ENCODE measurements around the gene ROBO2.

The ROBO2 gene

DNA sequence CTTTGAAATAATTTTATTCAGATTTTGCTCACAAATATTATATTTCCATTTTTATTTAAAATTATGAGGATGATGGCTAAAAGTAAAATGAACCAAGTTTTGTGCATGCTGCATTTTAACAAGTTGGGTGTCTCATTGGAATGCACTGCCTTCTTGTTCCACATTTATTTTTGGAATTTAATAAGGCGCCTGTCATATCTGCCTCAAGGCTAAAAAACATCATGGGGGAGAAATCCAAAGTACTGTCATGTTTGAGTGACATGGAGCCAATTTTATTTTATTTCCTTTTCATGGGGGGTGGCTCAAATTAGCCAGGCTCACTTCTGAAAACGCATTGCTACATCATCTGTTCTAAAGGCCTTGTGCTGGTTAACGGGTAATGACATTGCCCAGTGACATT, 205.1 kb downstream of the ROBO2 start:
- Histone ChIP-seq H3K36me3 (ENCODE audit: control insufficient read depth in 2 of 2, insufficient read depth in 1 of 2, low read length in 2 of 2) (no peaks in the 10 kb centered on the region), H3K27ac (ENCODE audit: extremely low read depth, low read depth, low read length) (no peak overlapping the region), H3K4me1 (ENCODE audit: control insufficient read depth, insufficient read depth, low read length) (peaks cover 3% of the 10 kb centered on the region; the same call in 1 of the 2 replicates), H3K9me3 (ENCODE audit: control insufficient read depth, insufficient read depth, low read depth, low read length) (no peaks in the 10 kb centered on the region), H3K4me3 (ENCODE audit: low read depth, low read length) (no peak overlapping the region)
- ChIA-PET POLR2A (no interaction called here), CTCF (no interaction called here)
- no peak for TF ChIP-seq TCF7L2 (IDR thresholded peaks at IDR 0.05; ENCODE audit: borderline replicate concordance, low read depth, low read length)
- TF ChIP-seq ZNF549 (tag by site-specific recombination; IDR thresholded peaks at IDR 0.05), result no peak
- no peak for TF ChIP-seq RBAK (tag by site-specific recombination; IDR thresholded peaks at IDR 0.05)
- TF ChIP-seq ZNF133 (tag by site-specific recombination; IDR thresholded peaks at IDR 0.05), result no peak
- no peak for TF ChIP-seq ZNF311 (tag by site-specific recombination; IDR thresholded peaks at IDR 0.05; ENCODE audit: borderline replicate concordance)
- no peak for TF ChIP-seq ZFHX2 (tag by site-specific recombination; conservative IDR thresholded peaks at IDR 0.05)
- no peak for TF ChIP-seq ZBTB20 (tag by site-specific recombination; IDR thresholded peaks at IDR 0.05)
- no peak for TF ChIP-seq ZNF610 (tag by site-specific recombination; IDR thresholded peaks at IDR 0.05; ENCODE audit: borderline replicate concordance)
- TF ChIP-seq ZNF837 (tag by site-specific recombination; IDR thresholded peaks at IDR 0.05), result no peak
- TF ChIP-seq REPIN1 (tag by site-specific recombination; IDR thresholded peaks at IDR 0.05; ENCODE audit: low read depth), result no peak
- no peak for TF ChIP-seq ZNF202 (tag by site-specific recombination; IDR thresholded peaks at IDR 0.05; ENCODE audit: borderline replicate concordance)
- TF ChIP-seq KLF10 (tag by site-specific recombination; IDR thresholded peaks at IDR 0.05), result no peak
- no peak for TF ChIP-seq ZNF747 (tag by site-specific recombination; IDR thresholded peaks at IDR 0.05)
- TF ChIP-seq, protein P1, sequence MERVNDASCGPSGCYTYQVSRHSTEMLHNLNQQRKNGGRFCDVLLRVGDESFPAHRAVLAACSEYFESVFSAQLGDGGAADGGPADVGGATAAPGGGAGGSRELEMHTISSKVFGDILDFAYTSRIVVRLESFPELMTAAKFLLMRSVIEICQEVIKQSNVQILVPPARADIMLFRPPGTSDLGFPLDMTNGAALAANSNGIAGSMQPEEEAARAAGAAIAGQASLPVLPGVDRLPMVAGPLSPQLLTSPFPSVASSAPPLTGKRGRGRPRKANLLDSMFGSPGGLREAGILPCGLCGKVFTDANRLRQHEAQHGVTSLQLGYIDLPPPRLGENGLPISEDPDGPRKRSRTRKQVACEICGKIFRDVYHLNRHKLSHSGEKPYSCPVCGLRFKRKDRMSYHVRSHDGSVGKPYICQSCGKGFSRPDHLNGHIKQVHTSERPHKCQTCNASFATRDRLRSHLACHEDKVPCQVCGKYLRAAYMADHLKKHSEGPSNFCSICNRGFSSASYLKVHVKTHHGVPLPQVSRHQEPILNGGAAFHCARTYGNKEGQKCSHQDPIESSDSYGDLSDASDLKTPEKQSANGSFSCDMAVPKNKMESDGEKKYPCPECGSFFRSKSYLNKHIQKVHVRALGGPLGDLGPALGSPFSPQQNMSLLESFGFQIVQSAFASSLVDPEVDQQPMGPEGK (tag by site-specific recombination; IDR thresholded peaks at IDR 0.05), result no peak
- TF ChIP-seq KLF7 (tag by site-specific recombination; IDR thresholded peaks at IDR 0.05; ENCODE audit: borderline replicate concordance), result no peak

DNA sequence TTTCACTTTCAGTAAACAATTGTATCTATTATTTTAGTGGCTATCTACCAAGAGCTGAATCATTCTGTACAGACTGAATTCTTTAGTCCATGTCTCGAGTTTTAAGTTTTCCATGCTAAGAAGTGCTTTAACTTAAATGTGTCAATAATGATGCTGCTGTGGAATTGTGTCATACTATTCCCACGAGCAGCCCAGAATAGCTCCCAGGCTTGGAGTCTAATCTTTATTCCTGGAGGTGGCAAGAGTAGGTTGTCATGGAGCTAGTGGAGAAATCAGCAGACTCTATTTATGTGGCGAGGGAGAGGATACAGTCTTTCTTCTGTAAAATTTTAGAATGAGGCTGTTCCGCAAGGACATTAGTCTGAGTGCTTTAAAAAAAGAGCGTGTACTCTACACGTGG, 207.2 kb downstream of the ROBO2 start:
- CTCF ChIA-PET, result interaction anchor here (0.6 kb wide), 1 partner anchor 1194 kb away, joined by 3 read pairs; no protein-coding TSS in a partner anchor
- TF ChIP-seq ZNF341 (tag by site-specific recombination; IDR thresholded peaks at IDR 0.05; ENCODE audit: low read depth), result no peak
- no peak for TF ChIP-seq ZNF132 (tag by site-specific recombination; IDR thresholded peaks at IDR 0.05; ENCODE audit: borderline replicate concordance)
- TF ChIP-seq, protein P2, sequence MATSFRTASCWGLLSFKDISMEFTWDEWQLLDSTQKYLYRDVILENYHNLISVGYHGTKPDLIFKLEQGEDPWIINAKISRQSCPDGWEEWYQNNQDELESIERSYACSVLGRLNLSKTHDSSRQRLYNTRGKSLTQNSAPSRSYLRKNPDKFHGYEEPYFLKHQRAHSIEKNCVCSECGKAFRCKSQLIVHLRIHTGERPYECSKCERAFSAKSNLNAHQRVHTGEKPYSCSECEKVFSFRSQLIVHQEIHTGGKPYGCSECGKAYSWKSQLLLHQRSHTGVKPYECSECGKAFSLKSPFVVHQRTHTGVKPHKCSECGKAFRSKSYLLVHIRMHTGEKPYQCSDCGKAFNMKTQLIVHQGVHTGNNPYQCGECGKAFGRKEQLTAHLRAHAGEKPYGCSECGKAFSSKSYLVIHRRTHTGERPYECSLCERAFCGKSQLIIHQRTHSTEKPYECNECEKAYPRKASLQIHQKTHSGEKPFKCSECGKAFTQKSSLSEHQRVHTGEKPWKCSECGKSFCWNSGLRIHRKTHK (tag by site-specific recombination; IDR thresholded peaks at IDR 0.05), result no peak
- no peak for TF ChIP-seq SCRT2 (tag by site-specific recombination; IDR thresholded peaks at IDR 0.05)
- TF ChIP-seq ZNF223 (tag by site-specific recombination; IDR thresholded peaks at IDR 0.05), result no peak
- TF ChIP-seq ZNF19 (tag by site-specific recombination; IDR thresholded peaks at IDR 0.05; ENCODE audit: low read depth), result no peak
- TF ChIP-seq GLIS1 (tag by site-specific recombination; IDR thresholded peaks at IDR 0.05), result no peak
- TF ChIP-seq, protein P3, sequence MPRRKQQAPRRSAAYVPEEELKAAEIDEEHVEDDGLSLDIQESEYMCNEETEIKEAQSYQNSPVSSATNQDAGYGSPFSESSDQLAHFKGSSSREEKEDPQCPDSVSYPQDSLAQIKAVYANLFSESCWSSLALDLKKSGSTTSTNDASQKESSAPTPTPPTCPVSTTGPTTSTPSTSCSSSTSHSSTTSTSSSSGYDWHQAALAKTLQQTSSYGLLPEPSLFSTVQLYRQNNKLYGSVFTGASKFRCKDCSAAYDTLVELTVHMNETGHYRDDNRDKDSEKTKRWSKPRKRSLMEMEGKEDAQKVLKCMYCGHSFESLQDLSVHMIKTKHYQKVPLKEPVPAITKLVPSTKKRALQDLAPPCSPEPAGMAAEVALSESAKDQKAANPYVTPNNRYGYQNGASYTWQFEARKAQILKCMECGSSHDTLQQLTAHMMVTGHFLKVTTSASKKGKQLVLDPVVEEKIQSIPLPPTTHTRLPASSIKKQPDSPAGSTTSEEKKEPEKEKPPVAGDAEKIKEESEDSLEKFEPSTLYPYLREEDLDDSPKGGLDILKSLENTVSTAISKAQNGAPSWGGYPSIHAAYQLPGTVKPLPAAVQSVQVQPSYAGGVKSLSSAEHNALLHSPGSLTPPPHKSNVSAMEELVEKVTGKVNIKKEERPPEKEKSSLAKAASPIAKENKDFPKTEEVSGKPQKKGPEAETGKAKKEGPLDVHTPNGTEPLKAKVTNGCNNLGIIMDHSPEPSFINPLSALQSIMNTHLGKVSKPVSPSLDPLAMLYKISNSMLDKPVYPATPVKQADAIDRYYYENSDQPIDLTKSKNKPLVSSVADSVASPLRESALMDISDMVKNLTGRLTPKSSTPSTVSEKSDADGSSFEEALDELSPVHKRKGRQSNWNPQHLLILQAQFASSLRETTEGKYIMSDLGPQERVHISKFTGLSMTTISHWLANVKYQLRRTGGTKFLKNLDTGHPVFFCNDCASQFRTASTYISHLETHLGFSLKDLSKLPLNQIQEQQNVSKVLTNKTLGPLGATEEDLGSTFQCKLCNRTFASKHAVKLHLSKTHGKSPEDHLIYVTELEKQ (tag by site-specific recombination; IDR thresholded peaks at IDR 0.05; ENCODE audit: borderline replicate concordance), result no peak
- TF ChIP-seq ZNF660 (tag by site-specific recombination; IDR thresholded peaks at IDR 0.05), result no peak
- no peak for TF ChIP-seq MEIS1 (CRISPR knock-in tag; IDR thresholded peaks at IDR 0.05; ENCODE audit: borderline replicate concordance)
- no peak for TF ChIP-seq ZNF473 (tag by site-specific recombination; IDR thresholded peaks at IDR 0.05)
- TF ChIP-seq SALL2 (tag by site-specific recombination; IDR thresholded peaks at IDR 0.05; ENCODE audit: borderline replicate concordance), result no peak
- no peak for TF ChIP-seq ZNF544 (tag by site-specific recombination; IDR thresholded peaks at IDR 0.05)
- TF ChIP-seq ZNF792 (tag by site-specific recombination; IDR thresholded peaks at IDR 0.05), result no peak
- no peak for TF ChIP-seq ZNF624 (tag by site-specific recombination; IDR thresholded peaks at IDR 0.05)
- TF ChIP-seq ZNF174 (tag by site-specific recombination; IDR thresholded peaks at IDR 0.05), result no peak

More for the DNA sequence above, 207.2 kb downstream of the ROBO2 start:
- Histone ChIP-seq H3K27ac (ENCODE audit: extremely low read depth, low read depth, low read length) (no peak overlapping the region), H3K4me1 (ENCODE audit: control insufficient read depth, insufficient read depth, low read length) (peaks cover 3% of the 10 kb centered on the region; the same call in 1 of the 2 replicates), H3K9me3 (ENCODE audit: control insufficient read depth, insufficient read depth, low read depth, low read length) (no peaks in the 10 kb centered on the region), H3K4me3 (ENCODE audit: low read depth, low read length) (no peak overlapping the region), H3K36me3 (ENCODE audit: control insufficient read depth in 2 of 2, insufficient read depth in 1 of 2, low read length in 2 of 2) (no peaks in the 10 kb centered on the region)
- POLR2A ChIA-PET, result no interaction called here

Data from HEK293 (cell line).